Mesothelial cell of epicardium (in vitro differentiated cells): ENCODE results near the gene SAMSN1. TPM values are rescaled to one million over a fixed set of nuclear protein-coding genes. Genes with fewer than 3 reads are reported as not detected.
"Not testable (repeated sequence)": the region's sequence is repeated elsewhere in the genome, so short reads cannot be mapped to it uniquely, and the experiment has no call there.

Source experiments
- DNase-seq, 2 experiments: peaks; one replicate each; pipeline ENCODE4 v3.0.0; 2021; ENCODE audit warnings: low spot score in 2 of 2; ENCODE audit not compliant: unreplicated experiment in 2 of 2
- H3K27ac Mint-ChIP-seq: 2 replicates; pipeline ENCODE4 v1.8.0; 2021; ENCODE audit warnings: mixed read lengths
- H3K27me3 Mint-ChIP-seq: 2 replicates; pipeline ENCODE4 v1.8.0; 2021; ENCODE audit warnings: low read depth, mixed read lengths
- H3K36me3 Mint-ChIP-seq: 2 replicates; pipeline ENCODE4 v1.8.0; 2021; ENCODE audit warnings: mixed read lengths
- H3K4me1 Mint-ChIP-seq: 2 replicates; pipeline ENCODE4 v1.8.0; 2021; ENCODE audit warnings: mixed read lengths
- H3K4me3 Mint-ChIP-seq: 2 replicates; pipeline ENCODE4 v1.8.0; 2021; ENCODE audit warnings: mild to moderate bottlenecking, moderate library complexity, mixed read lengths
- H3K9me3 Mint-ChIP-seq: 2 replicates; pipeline ENCODE4 v1.8.0; 2021; ENCODE audit warnings: mixed read lengths
- total RNA-seq: library from RNA; stranded (reverse); gene quantifications from 3 replicates; pipeline ENCODE4 v1.2.1, GENCODE V29; 2021
- TF ChIP-seq, protein P1 (sequence below): fragments of 200-600 bp; sonication (generic); IDR thresholded peaks from one replicate; pipeline ENCODE4 v1.5.0; 2021; ENCODE audit warnings: antibody characterized with exemption; ENCODE audit not compliant: unreplicated experiment

SAMSN1 gene
- total RNA-seq, 1 donor from 2014 or later: 0.36 TPM

DNA sequence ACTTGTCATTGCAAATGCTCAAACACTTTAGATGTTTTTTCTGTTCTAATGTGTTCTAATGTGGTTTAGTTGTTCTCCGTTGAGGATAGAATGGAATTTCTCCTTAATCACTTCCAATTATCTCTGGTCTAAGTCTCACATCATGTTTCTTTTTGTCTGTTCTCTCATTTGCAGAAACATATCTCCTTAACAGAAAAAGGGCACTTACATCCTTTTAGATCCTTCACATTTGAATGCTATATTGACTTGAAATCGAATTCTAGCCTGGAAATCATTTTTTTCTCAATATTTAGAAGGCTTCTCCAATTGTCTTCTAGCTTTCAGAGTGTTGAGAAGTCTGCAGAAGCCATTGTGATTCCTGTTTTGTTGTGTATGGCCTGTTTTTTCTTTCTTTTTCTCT lies 7.3 kb upstream of the SAMSN1 start:
- no peaks in the 10 kb centered on the region for H3K27me3 Mint-ChIP-seq
- no peak overlapping the region for H3K4me3 Mint-ChIP-seq
- TF ChIP-seq, protein P1, sequence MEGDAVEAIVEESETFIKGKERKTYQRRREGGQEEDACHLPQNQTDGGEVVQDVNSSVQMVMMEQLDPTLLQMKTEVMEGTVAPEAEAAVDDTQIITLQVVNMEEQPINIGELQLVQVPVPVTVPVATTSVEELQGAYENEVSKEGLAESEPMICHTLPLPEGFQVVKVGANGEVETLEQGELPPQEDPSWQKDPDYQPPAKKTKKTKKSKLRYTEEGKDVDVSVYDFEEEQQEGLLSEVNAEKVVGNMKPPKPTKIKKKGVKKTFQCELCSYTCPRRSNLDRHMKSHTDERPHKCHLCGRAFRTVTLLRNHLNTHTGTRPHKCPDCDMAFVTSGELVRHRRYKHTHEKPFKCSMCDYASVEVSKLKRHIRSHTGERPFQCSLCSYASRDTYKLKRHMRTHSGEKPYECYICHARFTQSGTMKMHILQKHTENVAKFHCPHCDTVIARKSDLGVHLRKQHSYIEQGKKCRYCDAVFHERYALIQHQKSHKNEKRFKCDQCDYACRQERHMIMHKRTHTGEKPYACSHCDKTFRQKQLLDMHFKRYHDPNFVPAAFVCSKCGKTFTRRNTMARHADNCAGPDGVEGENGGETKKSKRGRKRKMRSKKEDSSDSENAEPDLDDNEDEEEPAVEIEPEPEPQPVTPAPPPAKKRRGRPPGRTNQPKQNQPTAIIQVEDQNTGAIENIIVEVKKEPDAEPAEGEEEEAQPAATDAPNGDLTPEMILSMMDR: no peak
- H3K36me3 Mint-ChIP-seq: no peaks in the 10 kb centered on the region
- no peak for DNase-seq
- H3K27ac Mint-ChIP-seq: no peak overlapping the region
- no peaks in the 10 kb centered on the region for H3K9me3 Mint-ChIP-seq
- H3K4me1 Mint-ChIP-seq: no peaks in the 10 kb centered on the region

DNA sequence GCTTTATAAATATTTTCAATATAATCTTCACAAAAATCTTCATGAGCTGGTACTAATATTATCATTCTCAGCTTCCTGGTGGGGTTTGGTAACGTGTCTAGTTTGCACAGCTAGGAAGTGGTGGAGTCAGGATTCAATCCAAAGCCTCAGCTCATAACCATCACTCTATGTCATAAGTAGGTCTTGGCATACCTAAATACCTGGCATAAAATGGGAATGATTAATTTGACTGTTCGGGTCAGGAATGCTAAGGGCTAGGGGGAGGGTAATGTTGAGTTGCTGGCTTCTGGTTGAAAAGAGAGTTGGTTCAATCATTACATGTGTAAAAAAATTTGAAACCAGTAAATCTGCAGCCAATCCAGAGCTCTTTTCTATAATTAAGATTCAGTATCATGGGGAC lies 5.6 kb upstream of the SAMSN1 start:
- no peaks in the 10 kb centered on the region for H3K27me3 Mint-ChIP-seq
- no peaks in the 10 kb centered on the region for H3K36me3 Mint-ChIP-seq
- no peaks in the 10 kb centered on the region for H3K4me1 Mint-ChIP-seq
- no peaks in the 10 kb centered on the region for H3K9me3 Mint-ChIP-seq
- no peak for DNase-seq
- no peak overlapping the region for H3K27ac Mint-ChIP-seq
- TF ChIP-seq, protein P1: no peak
- H3K4me3 Mint-ChIP-seq: no peak overlapping the region

DNA sequence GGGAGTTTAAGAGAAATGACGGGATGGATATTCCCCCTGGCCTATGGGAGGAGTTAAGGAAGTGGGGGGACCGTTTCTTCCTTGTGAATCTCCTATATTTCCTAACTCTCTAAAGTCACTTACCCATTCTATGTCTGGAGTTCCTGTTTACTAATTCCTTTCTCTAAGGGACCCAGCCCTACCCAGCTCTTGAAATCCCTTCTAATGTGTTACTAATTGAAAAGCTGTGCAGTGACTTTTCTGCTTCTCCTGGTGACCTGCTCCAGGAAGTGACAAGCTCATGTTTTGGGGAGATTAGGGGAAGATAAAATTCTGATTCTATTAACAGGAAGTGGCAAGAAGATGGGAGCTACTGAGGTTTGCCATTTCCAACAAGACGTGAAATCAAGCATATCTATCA lies 4.0 kb upstream of the SAMSN1 start:
- TF ChIP-seq, protein P1: no peak
- no peaks in the 10 kb centered on the region for H3K36me3 Mint-ChIP-seq
- H3K27me3 Mint-ChIP-seq: no peaks in the 10 kb centered on the region
- no peaks in the 10 kb centered on the region for H3K4me1 Mint-ChIP-seq
- H3K4me3 Mint-ChIP-seq: no peak overlapping the region
- no peak for DNase-seq
- H3K9me3 Mint-ChIP-seq: no peaks in the 10 kb centered on the region
- H3K27ac Mint-ChIP-seq: no peak overlapping the region

DNA sequence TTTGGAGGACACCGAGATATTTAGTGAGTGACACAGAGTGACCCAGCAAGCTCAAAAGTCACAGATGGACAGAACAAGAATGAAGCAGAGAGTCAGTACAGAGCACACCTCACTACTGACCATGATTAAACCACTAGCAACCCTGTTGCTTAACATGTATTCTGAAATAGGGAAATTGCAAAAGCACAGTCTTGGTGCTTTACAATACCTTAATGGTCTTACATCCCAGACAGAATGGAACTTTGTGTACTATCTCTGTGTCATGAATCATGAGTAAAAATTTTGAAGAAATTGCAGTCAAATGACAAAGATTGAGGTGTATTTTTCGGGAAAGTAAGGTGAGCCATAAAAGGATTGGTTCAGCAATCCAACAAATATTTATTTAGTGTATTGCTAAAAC lies 2.7 kb upstream of the SAMSN1 start:
- Mint-ChIP-seq H3K9me3 (no peaks in the 10 kb centered on the region), H3K27ac (no peak overlapping the region), H3K4me3 (no peak overlapping the region), H3K36me3 (no peaks in the 10 kb centered on the region), H3K27me3 (no peaks in the 10 kb centered on the region), H3K4me1 (no peaks in the 10 kb centered on the region)
- TF ChIP-seq, protein P1: no peak
- no peak for DNase-seq

DNA sequence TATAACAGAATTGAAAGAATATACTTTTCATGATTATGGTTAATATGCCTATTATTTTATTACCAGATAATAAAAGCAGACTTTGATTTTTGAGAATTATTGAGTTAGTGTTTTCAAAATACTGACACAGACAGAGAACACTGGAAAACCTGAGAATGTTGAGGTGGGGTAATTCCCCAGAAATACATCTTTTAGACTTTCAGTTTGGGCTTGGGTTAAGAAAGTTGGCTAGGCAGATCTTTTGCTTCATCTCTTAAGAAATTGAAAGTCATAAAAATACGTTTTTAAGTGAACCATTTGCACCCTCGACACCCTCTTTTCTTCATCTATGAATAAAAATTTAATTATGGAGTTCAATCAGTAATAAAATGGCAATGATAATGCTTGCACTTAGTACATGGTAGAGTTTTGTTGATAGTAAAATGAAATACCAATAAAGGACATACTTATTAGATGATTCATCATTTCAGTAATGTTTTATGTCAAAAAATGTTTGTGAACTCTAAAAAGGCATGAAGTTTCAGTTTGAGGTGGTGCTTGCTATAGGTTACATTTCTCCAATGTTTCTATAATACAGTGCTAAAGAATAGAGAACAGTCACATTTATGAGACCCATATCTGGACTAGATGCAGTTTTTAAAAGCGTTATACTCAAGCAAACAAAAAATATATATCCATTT lies 1.9 kb upstream of the SAMSN1 start:
- no peak for DNase-seq
- Mint-ChIP-seq H3K27ac (no peak overlapping the region), H3K4me3 (no peak overlapping the region), H3K9me3 (no peaks in the 10 kb centered on the region), H3K27me3 (no peaks in the 10 kb centered on the region), H3K4me1 (no peaks in the 10 kb centered on the region), H3K36me3 (no peaks in the 10 kb centered on the region)
- TF ChIP-seq, protein P1: no peak

DNA sequence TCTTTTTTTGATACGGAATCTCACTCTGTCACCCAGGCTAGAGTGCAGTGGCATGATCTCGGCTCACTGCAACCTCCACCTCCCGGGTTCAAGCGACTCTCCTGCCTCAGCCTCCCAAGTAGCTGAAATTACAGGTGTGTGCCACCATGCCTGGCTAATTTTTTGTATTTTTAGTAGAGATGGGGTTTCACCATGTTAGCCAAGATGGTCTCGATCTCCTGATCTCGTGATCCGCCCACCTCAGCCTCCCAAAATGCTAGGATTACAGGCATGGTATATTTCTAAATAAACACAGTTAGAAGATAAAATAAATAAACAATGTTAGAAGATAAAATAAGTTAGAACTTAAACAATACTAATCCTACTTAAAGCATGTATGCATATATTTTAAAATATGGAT lies 604 bp upstream of the SAMSN1 start:
- H3K4me1 Mint-ChIP-seq, H3K4me3 Mint-ChIP-seq, H3K27me3 Mint-ChIP-seq, DNase-seq, H3K27ac Mint-ChIP-seq, H3K36me3 Mint-ChIP-seq, H3K9me3 Mint-ChIP-seq: not testable (repeated sequence)
